ENCODE results near the gene TYW1. TPM values are rescaled to one million over a fixed set of nuclear protein-coding genes. Genes with fewer than 3 reads are reported as not detected.
"Not testable (repeated sequence)": the region's sequence is repeated elsewhere in the genome, so short reads cannot be mapped to it uniquely, and the experiment has no call there.

Gene TYW1
- total RNA-seq, 2 experiments from 2014 or later = 15.5 to 17.1 TPM

DNA sequence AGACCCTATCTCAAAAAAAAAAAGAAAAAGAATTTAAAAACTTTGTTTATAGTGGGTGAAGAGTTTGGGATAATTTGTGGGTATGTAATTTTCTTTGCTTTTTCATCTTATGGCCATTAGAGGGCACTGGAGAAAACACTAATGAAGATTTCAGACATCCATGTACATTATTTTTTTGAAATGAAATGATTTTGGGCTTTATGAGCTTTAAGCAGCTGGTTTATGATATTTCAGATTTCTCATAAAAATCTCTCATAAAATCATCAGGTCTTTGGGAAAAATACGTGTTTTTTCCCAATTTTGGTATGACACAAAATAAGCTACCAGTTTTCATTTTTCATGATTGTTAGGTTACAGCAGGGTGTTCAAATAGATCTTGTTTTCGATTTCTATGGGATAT, 44.2 kb downstream of the TYW1 start:
- H3K4me1 Mint-ChIP-seq; H3K27me3 Mint-ChIP-seq; H3K36me3 Mint-ChIP-seq; H3K4me3 Mint-ChIP-seq; DNase-seq; ATAC-seq (ENCODE audit: low read depth); H3K27ac Mint-ChIP-seq; H3K9me3 Mint-ChIP-seq: not testable (repeated sequence)
- POLR2A ChIA-PET = interaction anchor here (0.6 kb wide), 1 partner anchor 120 kb away, joined by 3 read pairs; the partner anchor contains the start of gene TMEM248

- H3K4me3 Mint-ChIP-seq; H3K9me3 Mint-ChIP-seq; POLR2A ChIA-PET; H3K27ac Mint-ChIP-seq; ATAC-seq (ENCODE audit: low read depth); H3K27me3 Mint-ChIP-seq; H3K36me3 Mint-ChIP-seq; DNase-seq; H3K4me1 Mint-ChIP-seq: not testable (repeated sequence)
These were observed 46.3 kb downstream of the TYW1 start for GRCh38 chr7:67042781-67043558.

- ATAC-seq (ENCODE audit: low read depth); H3K27ac Mint-ChIP-seq; DNase-seq; POLR2A ChIA-PET; H3K4me3 Mint-ChIP-seq; H3K4me1 Mint-ChIP-seq; H3K9me3 Mint-ChIP-seq; H3K27me3 Mint-ChIP-seq; H3K36me3 Mint-ChIP-seq: not testable (repeated sequence)
These were observed 46.9 kb downstream of the TYW1 start for GRCh38 chr7:67043559-67043930.

DNA sequence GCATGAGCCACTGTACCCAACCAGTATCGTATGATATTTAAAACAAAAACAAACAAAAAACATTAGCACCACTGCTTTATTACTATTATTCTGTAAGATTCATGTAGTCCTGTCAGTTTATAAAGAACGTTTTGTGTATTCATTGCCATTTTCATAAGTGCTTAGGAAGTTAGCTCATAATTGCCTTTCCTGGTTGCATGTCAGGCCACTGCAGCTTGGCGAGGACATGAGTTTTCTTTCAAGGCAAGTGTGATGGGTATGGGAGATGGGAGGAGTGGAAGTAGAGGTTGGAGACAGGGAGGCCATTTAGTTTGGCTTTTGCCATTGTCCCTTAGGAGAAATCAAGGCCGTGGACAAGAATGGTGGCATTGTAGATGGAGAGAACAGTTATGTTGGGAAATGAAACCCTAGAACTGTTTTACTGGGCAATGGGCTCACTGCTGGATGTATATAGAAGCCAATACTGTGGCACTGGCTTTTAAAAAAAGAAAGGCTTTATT, 48.9 kb downstream of the TYW1 start:
- no peak for DNase-seq
- Mint-ChIP-seq H3K27me3 (no peaks in the 10 kb centered on the region), H3K9me3 (no peaks in the 10 kb centered on the region), H3K4me1 (peaks cover 6% of the 10 kb centered on the region), H3K4me3 (no peak overlapping the region), H3K36me3 (peaks cover 16% of the 10 kb centered on the region), H3K27ac (no peak overlapping the region)
- no peak for ATAC-seq (ENCODE audit: low read depth)
- POLR2A ChIA-PET = no interaction called here

GRCh38 chr7:67046819-67047218, 50.2 kb downstream of the TYW1 start:
- H3K27ac Mint-ChIP-seq; H3K4me1 Mint-ChIP-seq; DNase-seq; POLR2A ChIA-PET; H3K27me3 Mint-ChIP-seq; ATAC-seq (ENCODE audit: low read depth); H3K9me3 Mint-ChIP-seq; H3K4me3 Mint-ChIP-seq: not testable (repeated sequence)
- peaks cover 27% of the 10 kb centered on the region for H3K36me3 Mint-ChIP-seq

DNA sequence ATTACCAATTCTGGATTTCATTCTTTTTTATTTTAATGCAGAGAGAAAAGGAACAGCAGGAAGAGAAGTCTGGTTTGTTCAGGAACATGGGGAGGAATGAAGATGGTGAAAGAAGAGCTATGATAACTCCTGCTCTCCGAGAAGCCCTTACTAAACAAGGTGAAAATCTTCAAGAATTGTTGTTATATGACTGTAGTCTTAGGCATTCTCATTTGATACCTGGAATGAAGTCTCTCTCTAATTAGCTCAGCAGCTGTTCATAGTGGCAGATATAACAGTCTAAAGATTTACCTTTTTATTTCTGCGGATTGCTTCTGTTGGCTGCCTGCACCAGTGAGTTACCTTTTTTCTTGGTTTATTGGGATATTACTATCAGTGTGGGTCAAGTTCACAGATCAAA, 53.3 kb downstream of the TYW1 start:
- H3K4me3 Mint-ChIP-seq; H3K27ac Mint-ChIP-seq; H3K27me3 Mint-ChIP-seq; POLR2A ChIA-PET; ATAC-seq (ENCODE audit: low read depth); DNase-seq; H3K4me1 Mint-ChIP-seq; H3K9me3 Mint-ChIP-seq: not testable (repeated sequence)
- H3K36me3 Mint-ChIP-seq = peaks cover 49% of the 10 kb centered on the region

DNA sequence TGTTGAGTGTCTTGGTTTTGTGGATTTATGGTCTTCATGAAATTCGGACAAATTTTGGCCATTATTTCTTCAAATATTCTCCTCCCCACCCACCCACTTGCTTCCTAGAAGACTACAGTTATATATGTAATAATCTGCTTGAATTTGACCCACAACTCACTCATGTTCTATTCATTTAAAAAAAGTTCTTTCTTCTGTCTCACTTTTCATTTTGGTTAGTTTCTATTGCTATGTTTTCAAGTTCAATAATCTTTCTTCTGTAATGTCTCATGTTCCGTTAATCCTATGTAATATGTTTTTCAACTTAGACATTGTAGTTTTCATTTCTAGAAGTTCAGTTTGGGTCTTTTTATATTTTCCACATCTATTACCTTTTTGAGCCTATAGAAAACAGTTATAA, 55.5 kb downstream of the TYW1 start:
- H3K4me1 Mint-ChIP-seq; H3K4me3 Mint-ChIP-seq; H3K9me3 Mint-ChIP-seq; POLR2A ChIA-PET; DNase-seq; H3K27ac Mint-ChIP-seq; H3K27me3 Mint-ChIP-seq; ATAC-seq (ENCODE audit: low read depth): not testable (repeated sequence)
- peaks cover 52% of the 10 kb centered on the region for H3K36me3 Mint-ChIP-seq

GRCh38 chr7:67056683-67057082, 60.0 kb downstream of the TYW1 start:
- Mint-ChIP-seq H3K27me3 (no peaks in the 10 kb centered on the region), H3K4me3 (no peak overlapping the region), H3K27ac (no peak overlapping the region), H3K4me1 (peaks cover 5% of the 10 kb centered on the region), H3K36me3 (peaks cover 44% of the 10 kb centered on the region), H3K9me3 (peaks cover 6% of the 10 kb centered on the region)
- ATAC-seq (ENCODE audit: low read depth) = no peak
- DNase-seq = no peak
- POLR2A ChIA-PET = no interaction called here

- DNase-seq; H3K4me3 Mint-ChIP-seq; POLR2A ChIA-PET; ATAC-seq (ENCODE audit: low read depth); H3K27me3 Mint-ChIP-seq; H3K27ac Mint-ChIP-seq; H3K9me3 Mint-ChIP-seq; H3K4me1 Mint-ChIP-seq: not testable (repeated sequence)
- peaks cover 41% of the 10 kb centered on the region for H3K36me3 Mint-ChIP-seq
These were observed 64.7 kb downstream of the TYW1 start for GRCh38 chr7:67061321-67061720.

GRCh38 chr7:67062802-67063201, 66.2 kb downstream of the TYW1 start:
- DNase-seq; H3K27me3 Mint-ChIP-seq; H3K9me3 Mint-ChIP-seq; H3K4me1 Mint-ChIP-seq; H3K4me3 Mint-ChIP-seq; ATAC-seq (ENCODE audit: low read depth); POLR2A ChIA-PET; H3K27ac Mint-ChIP-seq: not testable (repeated sequence)
- peaks cover 46% of the 10 kb centered on the region for H3K36me3 Mint-ChIP-seq

- H3K27ac Mint-ChIP-seq; H3K27me3 Mint-ChIP-seq; POLR2A ChIA-PET; ATAC-seq (ENCODE audit: low read depth); H3K4me1 Mint-ChIP-seq; H3K4me3 Mint-ChIP-seq; DNase-seq: not testable (repeated sequence)
- Mint-ChIP-seq H3K36me3 (peaks cover 61% of the 10 kb centered on the region), H3K9me3 (peaks cover 13% of the 10 kb centered on the region)
These were observed 70.5 kb downstream of the TYW1 start for GRCh38 chr7:67066950-67067622.

- ATAC-seq (ENCODE audit: low read depth); DNase-seq; POLR2A ChIA-PET; H3K4me3 Mint-ChIP-seq; H3K27me3 Mint-ChIP-seq; H3K4me1 Mint-ChIP-seq; H3K27ac Mint-ChIP-seq: not testable (repeated sequence)
- Mint-ChIP-seq H3K36me3 (peaks cover 69% of the 10 kb centered on the region), H3K9me3 (peaks cover 22% of the 10 kb centered on the region)
These were observed 79.5 kb downstream of the TYW1 start for GRCh38 chr7:67076120-67076519.

GRCh38 chr7:67082880-67083279, 86.2 kb downstream of the TYW1 start:
- H3K27ac Mint-ChIP-seq; DNase-seq; H3K4me1 Mint-ChIP-seq; ATAC-seq (ENCODE audit: low read depth); H3K4me3 Mint-ChIP-seq; POLR2A ChIA-PET; H3K27me3 Mint-ChIP-seq: not testable (repeated sequence)
- Mint-ChIP-seq H3K9me3 (peaks cover 15% of the 10 kb centered on the region), H3K36me3 (peaks cover 65% of the 10 kb centered on the region)

DNA sequence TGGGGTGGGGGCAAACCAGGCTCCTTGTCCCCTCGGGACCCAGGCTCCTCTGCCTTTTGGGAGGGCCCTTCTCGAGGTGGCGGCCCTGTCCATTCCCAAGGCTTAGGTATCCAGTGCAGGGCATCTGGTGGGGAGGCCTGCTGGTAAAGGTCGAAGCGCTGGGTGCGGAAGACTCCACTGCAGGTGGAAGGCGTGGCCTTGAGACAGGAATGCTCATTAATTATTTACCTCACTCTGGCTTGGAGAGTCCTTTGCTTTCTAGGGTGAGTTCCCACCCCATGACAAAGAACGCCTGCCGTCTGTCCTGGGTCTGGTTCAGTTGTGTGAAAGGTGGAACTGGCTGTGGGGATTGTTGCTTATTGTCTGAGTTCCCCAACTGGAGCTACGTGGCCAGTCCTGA, 92.6 kb downstream of the TYW1 start:
- H3K36me3 Mint-ChIP-seq = peaks cover 33% of the 10 kb centered on the region
- ATAC-seq (ENCODE audit: low read depth); H3K27me3 Mint-ChIP-seq; POLR2A ChIA-PET; H3K4me3 Mint-ChIP-seq; DNase-seq; H3K9me3 Mint-ChIP-seq; H3K4me1 Mint-ChIP-seq; H3K27ac Mint-ChIP-seq: not testable (repeated sequence)
